NCI-H146 treated with DMSO at 0.1 percent for 48 hours (cell line): Measurements from ENCODE around the gene RABEP1.

ENCODE experiments used
- DNase-seq: peaks from one replicate; lab custom pipeline; 2025; ENCODE audit not compliant: unreplicated experiment; lab: John Stamatoyannopoulos, UW

Gene RABEP1

GRCh38 chr17:5264893-5265292, 17.2 kb upstream of the RABEP1 start:
- no peak for DNase-seq

- DNase-seq: no peak
These were observed 12.7 kb upstream of the RABEP1 start for GRCh38 chr17:5269241-5269960.

- no peak for DNase-seq
These were observed 9.8 kb upstream of the RABEP1 start for GRCh38 chr17:5272322-5272721.

GRCh38 chr17:5282642-5283217, 646 bp downstream of the RABEP1 start:
- DNase-seq: no peak

GRCh38 chr17:5283571-5284315, 1.7 kb downstream of the RABEP1 start:
- DNase-seq: no peak

- no peak for DNase-seq
These were observed 2.6 kb downstream of the RABEP1 start for GRCh38 chr17:5284681-5285080.

- no peak for DNase-seq
These were observed 4.8 kb downstream of the RABEP1 start for GRCh38 chr17:5286846-5287245.

GRCh38 chr17:5291683-5292350, 9.7 kb downstream of the RABEP1 start:
- DNase-seq: no peak

GRCh38 chr17:5297245-5297644, 15.2 kb downstream of the RABEP1 start:
- no peak for DNase-seq

GRCh38 chr17:5299383-5299782, 17.3 kb downstream of the RABEP1 start:
- DNase-seq: no peak

- no peak for DNase-seq
These were observed 22.6 kb downstream of the RABEP1 start for GRCh38 chr17:5304636-5305035.

GRCh38 chr17:5309851-5310250, 27.8 kb downstream of the RABEP1 start:
- DNase-seq: no peak

GRCh38 chr17:5325851-5326250, 43.8 kb downstream of the RABEP1 start:
- DNase-seq: no peak

- no peak for DNase-seq
These were observed 47.9 kb downstream of the RABEP1 start for GRCh38 chr17:5329784-5330557.

- DNase-seq: no peak
These were observed 48.9 kb downstream of the RABEP1 start for GRCh38 chr17:5330981-5331380.

- no peak for DNase-seq
These were observed 49.4 kb downstream of the RABEP1 start for GRCh38 chr17:5331506-5331905.

GRCh38 chr17:5344914-5345313, 62.8 kb downstream of the RABEP1 start:
- no peak for DNase-seq

- DNase-seq: no peak
These were observed 70.7 kb downstream of the RABEP1 start for GRCh38 chr17:5352681-5353289.

- DNase-seq: no peak
These were observed 72.2 kb downstream of the RABEP1 start for GRCh38 chr17:5354310-5354709.

GRCh38 chr17:5354886-5355415, 72.9 kb downstream of the RABEP1 start:
- no peak for DNase-seq
